NCI-H146 (cell line): ENCODE results near the gene GRIK4.
"Not testable (repeated sequence)": the region's sequence is repeated elsewhere in the genome, so short reads cannot be mapped to it uniquely, and the experiment has no call there.

Source experiments
- DNase-seq: peaks from one replicate; lab custom pipeline; 2025; lab: John Stamatoyannopoulos, UW

GRIK4 gene

GRCh38 chr11:120784566-120785251 is 273.2 kb downstream of the GRIK4 start:
- no peak for DNase-seq

- no peak for DNase-seq
Measured at GRCh38 chr11:120785576-120785975, 274.0 kb downstream of the GRIK4 start.

GRCh38 chr11:120786206-120786735 is 274.7 kb downstream of the GRIK4 start:
- no peak for DNase-seq

GRCh38 chr11:120787224-120787623 is 275.7 kb downstream of the GRIK4 start:
- DNase-seq, result not testable (repeated sequence)

- no peak for DNase-seq
Measured at GRCh38 chr11:120789391-120789790, 277.8 kb downstream of the GRIK4 start.

GRCh38 chr11:120792306-120792705 is 280.8 kb downstream of the GRIK4 start:
- no peak for DNase-seq

- DNase-seq, result no peak
Measured at GRCh38 chr11:120793150-120793549, 281.6 kb downstream of the GRIK4 start.

GRCh38 chr11:120793806-120794479 is 282.4 kb downstream of the GRIK4 start:
- no peak for DNase-seq

GRCh38 chr11:120794748-120795147 is 283.2 kb downstream of the GRIK4 start:
- no peak for DNase-seq

- no peak for DNase-seq
Measured at GRCh38 chr11:120795185-120795584, 283.6 kb downstream of the GRIK4 start.

- DNase-seq, result no peak
Measured at GRCh38 chr11:120797143-120797542, 285.6 kb downstream of the GRIK4 start.

GRCh38 chr11:120798854-120799253 is 287.3 kb downstream of the GRIK4 start:
- no peak for DNase-seq

- DNase-seq, result no peak
Measured at GRCh38 chr11:120800206-120800605, 288.7 kb downstream of the GRIK4 start.

GRCh38 chr11:120801801-120802689 is 290.5 kb downstream of the GRIK4 start:
- peak; percentile 47 for DNase-seq

GRCh38 chr11:120805960-120806555 is 294.5 kb downstream of the GRIK4 start:
- no peak for DNase-seq

- DNase-seq, result no peak
Measured at GRCh38 chr11:120807414-120808150, 296.0 kb downstream of the GRIK4 start.

GRCh38 chr11:120808616-120809050 is 297.1 kb downstream of the GRIK4 start:
- DNase-seq, result no peak

GRCh38 chr11:120810251-120810650 is 298.7 kb downstream of the GRIK4 start:
- DNase-seq, result no peak

GRCh38 chr11:120811199-120811598 is 299.7 kb downstream of the GRIK4 start:
- DNase-seq, result no peak

- no peak for DNase-seq
Measured at GRCh38 chr11:120811731-120812130, 300.2 kb downstream of the GRIK4 start.
